ENCODE results near the gene MARVELD1.

DNA sequence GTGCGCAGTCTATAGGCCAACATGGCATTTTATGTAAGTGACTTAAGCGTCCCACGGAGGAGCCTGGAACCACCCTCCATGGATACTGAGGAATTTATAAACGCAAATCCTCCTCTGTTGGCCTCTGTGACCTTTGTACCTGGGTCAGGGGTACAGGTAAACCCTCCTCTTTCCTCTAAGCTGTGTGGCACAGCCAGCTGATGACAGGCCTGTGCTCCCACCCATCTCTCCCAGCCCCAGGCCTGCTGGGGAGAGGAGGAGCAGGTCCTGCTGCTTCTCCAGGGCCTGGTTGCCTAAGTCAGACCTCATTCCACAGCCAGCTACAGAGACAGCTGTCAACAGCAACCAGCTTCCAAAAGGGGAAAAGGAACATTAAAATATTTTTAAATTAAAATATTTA is 31.5 kb upstream of the MARVELD1 start:
- no peak for TF ChIP-seq EP300 (IDR thresholded peaks at IDR 0.05)
- TF ChIP-seq, protein P1, sequence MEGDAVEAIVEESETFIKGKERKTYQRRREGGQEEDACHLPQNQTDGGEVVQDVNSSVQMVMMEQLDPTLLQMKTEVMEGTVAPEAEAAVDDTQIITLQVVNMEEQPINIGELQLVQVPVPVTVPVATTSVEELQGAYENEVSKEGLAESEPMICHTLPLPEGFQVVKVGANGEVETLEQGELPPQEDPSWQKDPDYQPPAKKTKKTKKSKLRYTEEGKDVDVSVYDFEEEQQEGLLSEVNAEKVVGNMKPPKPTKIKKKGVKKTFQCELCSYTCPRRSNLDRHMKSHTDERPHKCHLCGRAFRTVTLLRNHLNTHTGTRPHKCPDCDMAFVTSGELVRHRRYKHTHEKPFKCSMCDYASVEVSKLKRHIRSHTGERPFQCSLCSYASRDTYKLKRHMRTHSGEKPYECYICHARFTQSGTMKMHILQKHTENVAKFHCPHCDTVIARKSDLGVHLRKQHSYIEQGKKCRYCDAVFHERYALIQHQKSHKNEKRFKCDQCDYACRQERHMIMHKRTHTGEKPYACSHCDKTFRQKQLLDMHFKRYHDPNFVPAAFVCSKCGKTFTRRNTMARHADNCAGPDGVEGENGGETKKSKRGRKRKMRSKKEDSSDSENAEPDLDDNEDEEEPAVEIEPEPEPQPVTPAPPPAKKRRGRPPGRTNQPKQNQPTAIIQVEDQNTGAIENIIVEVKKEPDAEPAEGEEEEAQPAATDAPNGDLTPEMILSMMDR (IDR thresholded peaks at IDR 0.05) = no peak
- no peak for TF ChIP-seq POLR2A (IDR thresholded peaks at IDR 0.05)
- no peak for TF ChIP-seq POLR2AphosphoS5 (IDR thresholded peaks at IDR 0.05)

All from suprapubic skin (tissue), 4 donors.